Measurements from ENCODE around the gene GFRA1.

GFRA1 gene

GRCh38 chr10:116098411-116099022 is 174.5 kb downstream of the GFRA1 start:
- no peak for DNase-seq

GRCh38 chr10:116097239-116097784 is 175.7 kb downstream of the GFRA1 start:
- no peak for DNase-seq

- no peak for DNase-seq
These were observed 176.5 kb downstream of the GFRA1 start for GRCh38 chr10:116096526-116096925.

GRCh38 chr10:116094356-116094755 is 178.7 kb downstream of the GFRA1 start:
- no peak for DNase-seq

- DNase-seq = no peak
These were observed 180.0 kb downstream of the GFRA1 start for GRCh38 chr10:116093031-116093430.

- DNase-seq = no peak
These were observed 184.0 kb downstream of the GFRA1 start for GRCh38 chr10:116088985-116089384.

- no peak for DNase-seq
These were observed 187.7 kb downstream of the GFRA1 start for GRCh38 chr10:116085323-116085722.

GRCh38 chr10:116084161-116084560 is 188.8 kb downstream of the GFRA1 start:
- DNase-seq = no peak

- no peak for DNase-seq
These were observed 189.7 kb downstream of the GFRA1 start for GRCh38 chr10:116083226-116083762.

- no peak for DNase-seq
These were observed 190.2 kb downstream of the GFRA1 start for GRCh38 chr10:116082762-116083161.

- DNase-seq = no peak
These were observed 190.8 kb downstream of the GFRA1 start for GRCh38 chr10:116082206-116082605.

GRCh38 chr10:116080553-116080952 is 192.5 kb downstream of the GFRA1 start:
- DNase-seq = no peak

- DNase-seq = no peak
These were observed 193.7 kb downstream of the GFRA1 start for GRCh38 chr10:116079355-116079754.

GRCh38 chr10:116076621-116077020 is 196.4 kb downstream of the GFRA1 start:
- DNase-seq = no peak

GRCh38 chr10:116073510-116073909 is 199.5 kb downstream of the GFRA1 start:
- no peak for DNase-seq

GRCh38 chr10:116073001-116073400 is 200.0 kb downstream of the GFRA1 start:
- DNase-seq = no peak

- DNase-seq = no peak
These were observed 201.4 kb downstream of the GFRA1 start for GRCh38 chr10:116071453-116072148.

- no peak for DNase-seq
These were observed 202.2 kb downstream of the GFRA1 start for GRCh38 chr10:116070743-116071320.

GRCh38 chr10:116069856-116070255 is 203.2 kb downstream of the GFRA1 start:
- no peak for DNase-seq

- no peak for DNase-seq
These were observed 205.2 kb downstream of the GFRA1 start for GRCh38 chr10:116067825-116068224.

GRCh38 chr10:116063107-116063506 is 209.9 kb downstream of the GFRA1 start:
- no peak for DNase-seq

GRCh38 chr10:116060864-116061263 is 212.1 kb downstream of the GFRA1 start:
- no peak for DNase-seq

- DNase-seq = no peak
These were observed 213.7 kb downstream of the GFRA1 start for GRCh38 chr10:116059320-116059719.
